ENCODE measurements around the gene TBC1D5.

TBC1D5 gene

GRCh38 chr3:17219593-17219992 lies 522.8 kb downstream of the TBC1D5 start:
- Histone ChIP-seq H3K9ac (ENCODE audit: low read length) (no peak overlapping the region), H3K23ac (ENCODE audit: low read length in 2 of 2) (no peak overlapping the region), H4K91ac (ENCODE audit: low read length) (no peak overlapping the region), H4K8ac (ENCODE audit: low read length) (no peak overlapping the region), H2BK120ac (ENCODE audit: low read depth, low read length) (no peak overlapping the region), H3K4ac (ENCODE audit: low read depth in 1 of 2, low read length in 2 of 2) (no peak overlapping the region), H3K18ac (ENCODE audit: low read depth in 1 of 2, low read length in 2 of 2) (no peak overlapping the region), H3K14ac (ENCODE audit: low read length in 2 of 2) (no peak overlapping the region), H3K27me3 (ENCODE audit: control insufficient read depth in 1 of 2, insufficient read depth in 1 of 2, low read length in 2 of 2) (no peaks in the 10 kb centered on the region), H2BK5ac (ENCODE audit: low read depth, low read length, poor library complexity, severe bottlenecking) (no peak overlapping the region), H2BK12ac (ENCODE audit: low read length in 2 of 2) (no peak overlapping the region), H2AK5ac (ENCODE audit: low read length, severe bottlenecking) (no peak overlapping the region), H3K4me2 (ENCODE audit: low read length, poor library complexity, severe bottlenecking) (no peak overlapping the region), H3K4me1 (ENCODE audit: control insufficient read depth, insufficient read depth, low read depth, low read length) (no peaks in the 10 kb centered on the region), H3K36me3 (ENCODE audit: control insufficient read depth in 1 of 2, insufficient read depth in 2 of 2, low read depth in 1 of 2, low read length in 2 of 2) (no peaks in the 10 kb centered on the region), H3K4me3 (ENCODE audit: insufficient read depth in 1 of 2, low read depth in 1 of 2, low read length in 2 of 2) (no peak overlapping the region), H3K79me1 (replicated peaks; ENCODE audit: low read length, poor library complexity, severe bottlenecking) (no peaks in the 10 kb centered on the region), H2BK15ac (ENCODE audit: low read depth, poor library complexity, severe bottlenecking) (no peak overlapping the region), H2AFZ (ENCODE audit: low read depth, low read length) (no peak overlapping the region), H3K27ac (ENCODE audit: low read length, poor library complexity, severe bottlenecking) (no peak overlapping the region), H3K9me3 (ENCODE audit: control insufficient read depth, low read length) (peaks cover 10% of the 10 kb centered on the region)
- DNase-seq = no peak
- WGBS = 100% methylated on average over 1 of the region's 2 CpGs

GRCh38 chr3:17218587-17218986 lies 523.8 kb downstream of the TBC1D5 start:
- Histone ChIP-seq H3K4me2 (ENCODE audit: low read length, poor library complexity, severe bottlenecking) (no peak overlapping the region), H2BK15ac (ENCODE audit: low read depth, poor library complexity, severe bottlenecking) (no peak overlapping the region), H3K27me3 (ENCODE audit: control insufficient read depth in 1 of 2, insufficient read depth in 1 of 2, low read length in 2 of 2) (no peaks in the 10 kb centered on the region), H3K9ac (ENCODE audit: low read length) (no peak overlapping the region), H3K4ac (ENCODE audit: low read depth in 1 of 2, low read length in 2 of 2) (no peak overlapping the region), H4K8ac (ENCODE audit: low read length) (no peak overlapping the region), H2BK5ac (ENCODE audit: low read depth, low read length, poor library complexity, severe bottlenecking) (no peak overlapping the region), H3K9me3 (ENCODE audit: control insufficient read depth, low read length) (peaks cover 10% of the 10 kb centered on the region), H3K18ac (ENCODE audit: low read depth in 1 of 2, low read length in 2 of 2) (no peak overlapping the region), H3K4me1 (ENCODE audit: control insufficient read depth, insufficient read depth, low read depth, low read length) (no peaks in the 10 kb centered on the region), H3K4me3 (ENCODE audit: insufficient read depth in 1 of 2, low read depth in 1 of 2, low read length in 2 of 2) (no peak overlapping the region), H3K27ac (ENCODE audit: low read length, poor library complexity, severe bottlenecking) (no peak overlapping the region), H4K91ac (ENCODE audit: low read length) (no peak overlapping the region), H3K79me1 (replicated peaks; ENCODE audit: low read length, poor library complexity, severe bottlenecking) (no peaks in the 10 kb centered on the region), H2BK120ac (ENCODE audit: low read depth, low read length) (no peak overlapping the region), H3K36me3 (ENCODE audit: control insufficient read depth in 1 of 2, insufficient read depth in 2 of 2, low read depth in 1 of 2, low read length in 2 of 2) (no peaks in the 10 kb centered on the region), H2AFZ (ENCODE audit: low read depth, low read length) (no peak overlapping the region), H3K23ac (ENCODE audit: low read length in 2 of 2) (no peak overlapping the region), H2AK5ac (ENCODE audit: low read length, severe bottlenecking) (no peak overlapping the region), H3K14ac (ENCODE audit: low read length in 2 of 2) (no peak overlapping the region), H2BK12ac (ENCODE audit: low read length in 2 of 2) (no peak overlapping the region)
- no peak for DNase-seq
- 0% methylated on average over 1 of the region's 1 CpG for WGBS

GRCh38 chr3:17217588-17217987 lies 524.8 kb downstream of the TBC1D5 start:
- Histone ChIP-seq H2AFZ (ENCODE audit: low read depth, low read length) (no peak overlapping the region), H2BK12ac (ENCODE audit: low read length in 2 of 2) (no peak overlapping the region), H4K8ac (ENCODE audit: low read length) (no peak overlapping the region), H3K23ac (ENCODE audit: low read length in 2 of 2) (no peak overlapping the region), H3K14ac (ENCODE audit: low read length in 2 of 2) (no peak overlapping the region), H3K9ac (ENCODE audit: low read length) (no peak overlapping the region), H3K36me3 (ENCODE audit: control insufficient read depth in 1 of 2, insufficient read depth in 2 of 2, low read depth in 1 of 2, low read length in 2 of 2) (peaks cover 0 to 6% of the 10 kb centered on the region in 2 experiments), H3K4me2 (ENCODE audit: low read length, poor library complexity, severe bottlenecking) (no peak overlapping the region), H3K4ac (ENCODE audit: low read depth in 1 of 2, low read length in 2 of 2) (no peak overlapping the region), H3K9me3 (ENCODE audit: control insufficient read depth, low read length) (peaks cover 10% of the 10 kb centered on the region), H4K91ac (ENCODE audit: low read length) (no peak overlapping the region), H2BK120ac (ENCODE audit: low read depth, low read length) (no peak overlapping the region), H3K79me1 (replicated peaks; ENCODE audit: low read length, poor library complexity, severe bottlenecking) (no peaks in the 10 kb centered on the region), H2BK5ac (ENCODE audit: low read depth, low read length, poor library complexity, severe bottlenecking) (no peak overlapping the region), H3K18ac (ENCODE audit: low read depth in 1 of 2, low read length in 2 of 2) (no peak overlapping the region), H3K4me3 (ENCODE audit: insufficient read depth in 1 of 2, low read depth in 1 of 2, low read length in 2 of 2) (no peak overlapping the region), H3K4me1 (ENCODE audit: control insufficient read depth, insufficient read depth, low read depth, low read length) (no peaks in the 10 kb centered on the region), H3K27ac (ENCODE audit: low read length, poor library complexity, severe bottlenecking) (no peak overlapping the region), H2BK15ac (ENCODE audit: low read depth, poor library complexity, severe bottlenecking) (no peak overlapping the region), H3K27me3 (ENCODE audit: control insufficient read depth in 1 of 2, insufficient read depth in 1 of 2, low read length in 2 of 2) (no peaks in the 10 kb centered on the region), H2AK5ac (ENCODE audit: low read length, severe bottlenecking) (no peak overlapping the region)
- DNase-seq = no peak

GRCh38 chr3:17213102-17213501 lies 529.3 kb downstream of the TBC1D5 start:
- WGBS = 100% methylated on average over 2 of the region's 3 CpGs
- no peak overlapping the region for H2BK5ac ChIP-seq (ENCODE audit: low read depth, low read length, poor library complexity, severe bottlenecking)

More at GRCh38 chr3:17213102-17213501, 529.3 kb downstream of the TBC1D5 start:
- Histone ChIP-seq H4K8ac (ENCODE audit: low read length) (no peak overlapping the region), H4K91ac (ENCODE audit: low read length) (no peak overlapping the region), H3K27ac (ENCODE audit: low read length, poor library complexity, severe bottlenecking) (no peak overlapping the region), H2AK5ac (ENCODE audit: low read length, severe bottlenecking) (no peak overlapping the region), H2AFZ (ENCODE audit: low read depth, low read length) (no peak overlapping the region), H3K4me3 (ENCODE audit: insufficient read depth in 1 of 2, low read depth in 1 of 2, low read length in 2 of 2) (no peak overlapping the region), H3K14ac (ENCODE audit: low read length in 2 of 2) (no peak overlapping the region), H3K23ac (ENCODE audit: low read length in 2 of 2) (no peak overlapping the region), H3K4me2 (ENCODE audit: low read length, poor library complexity, severe bottlenecking) (no peak overlapping the region), H3K18ac (ENCODE audit: low read depth in 1 of 2, low read length in 2 of 2) (no peak overlapping the region), H3K27me3 (ENCODE audit: control insufficient read depth in 1 of 2, insufficient read depth in 1 of 2, low read length in 2 of 2) (no peaks in the 10 kb centered on the region), H3K36me3 (ENCODE audit: control insufficient read depth in 1 of 2, insufficient read depth in 2 of 2, low read depth in 1 of 2, low read length in 2 of 2) (peaks cover 0 to 12% of the 10 kb centered on the region in 2 experiments), H3K9me3 (ENCODE audit: control insufficient read depth, low read length) (no peaks in the 10 kb centered on the region), H3K4me1 (ENCODE audit: control insufficient read depth, insufficient read depth, low read depth, low read length) (no peaks in the 10 kb centered on the region), H3K4ac (ENCODE audit: low read depth in 1 of 2, low read length in 2 of 2) (no peak overlapping the region), H3K79me1 (replicated peaks; ENCODE audit: low read length, poor library complexity, severe bottlenecking) (no peaks in the 10 kb centered on the region), H2BK120ac (ENCODE audit: low read depth, low read length) (no peak overlapping the region), H3K9ac (ENCODE audit: low read length) (no peak overlapping the region), H2BK15ac (ENCODE audit: low read depth, poor library complexity, severe bottlenecking) (no peak overlapping the region), H2BK12ac (ENCODE audit: low read length in 2 of 2) (no peak overlapping the region)
- peak; percentile 22 for DNase-seq

Data from mesenchymal stem cell (in vitro differentiated cells and primary cell).